GM10847 (cell line): ENCODE results near the gene ST7.

Experiments used
- POLR2A ChIP-seq: IDR thresholded peaks from 2 replicates; pipeline ENCODE4 v1.6.1; 2011; ENCODE audit not compliant: insufficient read length; ENCODE audit errors: extremely low read depth

The ST7 gene

GRCh38 chr7:117193564-117193963 is 240.3 kb downstream of the ST7 start:
- no peak for TF ChIP-seq POLR2A

- TF ChIP-seq POLR2A: no peak
These were observed 241.1 kb downstream of the ST7 start for GRCh38 chr7:117194445-117194844.

GRCh38 chr7:117195361-117196029 is 242.2 kb downstream of the ST7 start:
- no peak for TF ChIP-seq POLR2A

- TF ChIP-seq POLR2A: no peak
These were observed 246.8 kb downstream of the ST7 start for GRCh38 chr7:117200132-117200531.

GRCh38 chr7:117200786-117201458 is 247.6 kb downstream of the ST7 start:
- no peak for TF ChIP-seq POLR2A

- TF ChIP-seq POLR2A: no peak
These were observed 249.2 kb downstream of the ST7 start for GRCh38 chr7:117202511-117202910.

- no peak for TF ChIP-seq POLR2A
These were observed 249.9 kb downstream of the ST7 start for GRCh38 chr7:117203205-117203604.

- TF ChIP-seq POLR2A: no peak
These were observed 252.6 kb downstream of the ST7 start for GRCh38 chr7:117205873-117206272.

GRCh38 chr7:117208257-117208656 is 255.0 kb downstream of the ST7 start:
- no peak for TF ChIP-seq POLR2A

GRCh38 chr7:117210397-117210796 is 257.1 kb downstream of the ST7 start:
- no peak for TF ChIP-seq POLR2A

- TF ChIP-seq POLR2A: no peak
These were observed 257.6 kb downstream of the ST7 start for GRCh38 chr7:117210908-117211307.

- no peak for TF ChIP-seq POLR2A
These were observed 258.3 kb downstream of the ST7 start for GRCh38 chr7:117211614-117212013.

GRCh38 chr7:117212969-117213877 is 259.9 kb downstream of the ST7 start:
- no peak for TF ChIP-seq POLR2A

- TF ChIP-seq POLR2A: no peak
These were observed 262.7 kb downstream of the ST7 start for GRCh38 chr7:117216010-117216409.

GRCh38 chr7:117216436-117217069 is 263.3 kb downstream of the ST7 start:
- no peak for TF ChIP-seq POLR2A
